Measurements from ENCODE around the gene APBB1. TPM values are rescaled to one million over a fixed set of nuclear protein-coding genes. Genes with fewer than 3 reads are reported as not detected.

APBB1 gene
- total RNA-seq, 2 donors from 2014 or later: 6.6 to 10.2 TPM

DNA sequence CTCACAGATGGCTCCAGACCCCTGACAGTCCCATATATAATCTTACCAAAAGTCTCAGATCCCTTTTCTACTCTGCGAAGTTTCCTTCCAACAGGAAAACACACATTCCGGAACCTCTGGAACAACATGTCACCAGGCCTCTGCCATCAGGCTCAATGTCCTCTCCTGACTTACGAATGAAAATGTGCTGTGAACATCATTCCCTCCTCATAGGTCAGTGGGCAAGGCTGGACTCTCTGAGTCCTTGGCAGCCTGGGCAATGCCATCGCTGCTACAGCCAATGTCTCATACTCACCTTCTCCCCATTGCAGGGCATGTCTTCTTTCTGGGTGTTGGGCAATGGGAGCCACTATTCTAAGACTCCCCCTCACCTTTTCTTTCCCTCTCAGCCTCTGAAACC, 23.5 kb upstream of the APBB1 start:
- no peak overlapping the region for H3K27ac ChIP-seq
- H3K4me1 ChIP-seq: no peaks in the 10 kb centered on the region
- no peak overlapping the region for H3K9ac ChIP-seq (ENCODE audit: low read depth in 2 of 2, low read length in 2 of 2)
- DNase-seq: no peak
- H3K27me3 ChIP-seq: no peaks in the 10 kb centered on the region
- intact Hi-C loops (cut with DNase I): loop anchor here (2.0 kb wide), 1 partner anchor 64 kb away; no protein-coding TSS in a partner anchor
- H3K36me3 ChIP-seq: no peaks in the 10 kb centered on the region
- TF ChIP-seq, protein P1, sequence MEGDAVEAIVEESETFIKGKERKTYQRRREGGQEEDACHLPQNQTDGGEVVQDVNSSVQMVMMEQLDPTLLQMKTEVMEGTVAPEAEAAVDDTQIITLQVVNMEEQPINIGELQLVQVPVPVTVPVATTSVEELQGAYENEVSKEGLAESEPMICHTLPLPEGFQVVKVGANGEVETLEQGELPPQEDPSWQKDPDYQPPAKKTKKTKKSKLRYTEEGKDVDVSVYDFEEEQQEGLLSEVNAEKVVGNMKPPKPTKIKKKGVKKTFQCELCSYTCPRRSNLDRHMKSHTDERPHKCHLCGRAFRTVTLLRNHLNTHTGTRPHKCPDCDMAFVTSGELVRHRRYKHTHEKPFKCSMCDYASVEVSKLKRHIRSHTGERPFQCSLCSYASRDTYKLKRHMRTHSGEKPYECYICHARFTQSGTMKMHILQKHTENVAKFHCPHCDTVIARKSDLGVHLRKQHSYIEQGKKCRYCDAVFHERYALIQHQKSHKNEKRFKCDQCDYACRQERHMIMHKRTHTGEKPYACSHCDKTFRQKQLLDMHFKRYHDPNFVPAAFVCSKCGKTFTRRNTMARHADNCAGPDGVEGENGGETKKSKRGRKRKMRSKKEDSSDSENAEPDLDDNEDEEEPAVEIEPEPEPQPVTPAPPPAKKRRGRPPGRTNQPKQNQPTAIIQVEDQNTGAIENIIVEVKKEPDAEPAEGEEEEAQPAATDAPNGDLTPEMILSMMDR (IDR thresholded peaks at IDR 0.05): no peak
- H3K4me3 ChIP-seq: no peak overlapping the region
- no peaks in the 10 kb centered on the region for H3K9me3 ChIP-seq

DNA sequence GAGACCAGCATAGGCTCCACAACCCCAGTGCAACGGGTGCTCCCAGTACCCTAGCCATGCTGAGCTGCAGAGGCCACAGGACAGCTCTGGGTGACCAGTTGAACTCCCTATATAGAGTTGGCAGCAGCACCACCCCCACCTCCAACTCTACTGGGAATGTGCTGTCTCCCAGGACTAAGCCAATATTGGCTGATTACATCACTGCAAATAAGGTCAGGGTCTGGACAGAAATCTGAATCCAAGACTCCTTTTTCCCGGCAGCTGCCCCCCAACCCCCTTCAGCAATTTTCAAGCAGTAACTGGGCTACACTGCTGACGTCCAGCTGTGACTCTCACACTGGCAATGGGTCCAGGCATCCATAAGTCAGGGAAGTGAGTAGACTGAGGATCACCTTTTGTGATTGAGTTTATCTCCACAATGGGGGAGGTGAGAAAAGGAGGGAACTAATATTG, 22.0 kb upstream of the APBB1 start, which contains the start of gene HPX:
HPX (minus strand) TSS at position 82 of the 453 bp plus-strand sequence; CDS start at position 58, 24 bp downstream.
- no peak for DNase-seq

DNA sequence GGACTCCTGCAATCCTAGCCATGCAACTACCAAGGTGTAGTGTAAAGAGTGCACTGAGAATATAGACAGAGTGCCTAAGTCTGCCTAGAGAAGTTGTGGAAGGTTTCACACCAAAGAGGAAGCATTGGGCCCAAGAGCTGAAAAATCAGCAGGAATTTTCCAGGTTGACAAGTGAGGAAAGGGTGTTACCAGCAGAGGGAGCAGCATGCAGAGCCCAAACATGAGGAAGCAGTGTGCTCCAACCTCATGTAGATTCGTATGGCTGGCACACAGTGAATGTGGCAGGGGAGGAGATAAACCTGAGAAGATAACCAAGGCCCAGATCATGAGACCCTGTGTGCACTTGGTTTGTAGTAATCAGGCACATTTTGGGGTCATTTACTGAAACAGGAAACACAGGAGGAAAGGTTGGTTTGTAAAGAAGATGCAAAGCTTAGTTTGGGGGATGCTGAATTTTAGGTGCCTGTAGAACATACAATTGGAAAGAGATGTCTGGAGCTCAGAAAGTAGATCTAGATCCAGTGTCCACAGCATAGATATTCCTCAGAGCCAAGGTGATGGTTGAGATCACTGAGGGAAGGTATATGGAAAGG, 20.2 kb upstream of the APBB1 start:
- no peaks in the 10 kb centered on the region for H3K36me3 ChIP-seq
- TF ChIP-seq, protein P1 (IDR thresholded peaks at IDR 0.05): peak; percentile 68
- H3K27me3 ChIP-seq: no peaks in the 10 kb centered on the region
- no peak overlapping the region for H3K9ac ChIP-seq (ENCODE audit: low read depth in 2 of 2, low read length in 2 of 2)
- peak; percentile 70 for DNase-seq
- H3K9me3 ChIP-seq: no peaks in the 10 kb centered on the region
- intact Hi-C loops (cut with DNase I): loop anchor here (2.0 kb wide), 1 partner anchor 66 kb away; no protein-coding TSS in a partner anchor
- no peak overlapping the region for H3K27ac ChIP-seq
- H3K4me3 ChIP-seq: no peak overlapping the region
- H3K4me1 ChIP-seq: no peaks in the 10 kb centered on the region

More for the DNA sequence above, 22.0 kb upstream of the APBB1 start, which contains the start of gene HPX:
- H3K9me3 ChIP-seq: no peaks in the 10 kb centered on the region
- H3K36me3 ChIP-seq: no peaks in the 10 kb centered on the region
- H3K4me1 ChIP-seq: no peaks in the 10 kb centered on the region
- intact Hi-C loops (cut with DNase I): no loop called here
- no peak within 1 kb of the TSS for H3K27ac ChIP-seq
- no peaks in the 10 kb centered on the region for H3K27me3 ChIP-seq
- TF ChIP-seq, protein P1 (IDR thresholded peaks at IDR 0.05): no peak
- H3K4me3 ChIP-seq: no peak within 1 kb of the TSS
- no peak within 1 kb of the TSS for H3K9ac ChIP-seq (ENCODE audit: low read depth in 2 of 2, low read length in 2 of 2)

DNA sequence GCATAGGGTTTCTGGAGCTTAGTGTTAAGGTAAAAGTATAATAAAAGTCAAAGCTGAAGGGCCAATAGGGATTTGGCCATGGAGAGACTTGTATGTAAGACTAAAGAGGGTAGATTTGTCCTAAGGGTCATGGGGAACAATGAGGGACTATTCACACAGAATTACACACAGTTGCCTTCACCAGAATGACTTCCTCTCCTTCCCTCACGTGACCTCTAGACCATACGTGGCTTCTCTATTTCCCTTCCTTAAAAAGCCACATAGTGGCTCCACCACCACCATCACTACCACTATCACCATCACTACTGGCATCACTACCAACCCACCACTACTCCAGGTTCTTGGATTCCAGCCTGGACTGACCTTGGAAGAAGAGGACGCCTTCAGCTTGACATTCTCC, 19.1 kb upstream of the APBB1 start:
- H3K36me3 ChIP-seq: no peaks in the 10 kb centered on the region
- no peaks in the 10 kb centered on the region for H3K27me3 ChIP-seq
- H3K9ac ChIP-seq (ENCODE audit: low read depth in 2 of 2, low read length in 2 of 2): no peak overlapping the region
- no peaks in the 10 kb centered on the region for H3K4me1 ChIP-seq
- TF ChIP-seq, protein P1 (IDR thresholded peaks at IDR 0.05): no peak
- DNase-seq: no peak
- H3K27ac ChIP-seq: no peak overlapping the region
- intact Hi-C loops (cut with DNase I): loop anchor here (2.0 kb wide), 1 partner anchor 67 kb away; no protein-coding TSS in a partner anchor
- H3K4me3 ChIP-seq: no peak overlapping the region
- no peaks in the 10 kb centered on the region for H3K9me3 ChIP-seq

DNA sequence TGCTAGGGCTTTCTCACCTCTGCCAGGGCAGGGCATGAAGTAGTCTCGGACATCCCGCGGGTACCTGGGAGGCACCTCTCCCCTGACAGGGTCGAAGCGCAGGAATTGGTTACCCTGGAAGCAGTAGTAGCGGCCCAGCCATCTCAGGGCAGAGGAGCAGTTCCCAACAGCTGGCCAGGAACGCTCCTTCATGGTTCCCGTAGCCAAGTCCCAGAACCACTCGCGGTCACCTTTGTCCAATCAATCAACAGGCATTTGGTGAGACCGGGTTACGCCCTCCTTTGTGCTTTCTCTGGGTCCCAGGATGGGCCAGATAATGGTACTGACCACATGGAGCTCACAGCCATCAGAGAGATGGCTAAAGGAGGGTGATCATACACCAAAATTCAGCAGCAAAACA, 18.5 kb upstream of the APBB1 start:
- no peaks in the 10 kb centered on the region for H3K27me3 ChIP-seq
- H3K36me3 ChIP-seq: no peaks in the 10 kb centered on the region
- no peak overlapping the region for H3K9ac ChIP-seq (ENCODE audit: low read depth in 2 of 2, low read length in 2 of 2)
- no peak overlapping the region for H3K27ac ChIP-seq
- DNase-seq: no peak
- no peak overlapping the region for H3K4me3 ChIP-seq
- TF ChIP-seq, protein P1 (IDR thresholded peaks at IDR 0.05): no peak
- no peaks in the 10 kb centered on the region for H3K4me1 ChIP-seq
- no peaks in the 10 kb centered on the region for H3K9me3 ChIP-seq
- intact Hi-C loops (cut with DNase I): no loop called here

Measured in colonic mucosa (tissue), 4 donors.